ENCODE results near the gene NFKBIE. TPM values are rescaled to one million over a fixed set of nuclear protein-coding genes. Genes with fewer than 3 reads are reported as not detected.
A peak's percentile ranks its signal among the peaks of the same experiment; 100 is the strongest.

NFKBIE gene
- total and polyA plus RNA-seq, 2 of the 13 experiments (the other 11 are each of a cell fraction or from before 2014, with no cell fraction given) = 6.7 to 14.5 TPM

- ATAC-seq (no peak), DNase-seq (ENCODE audit: low spot score) (no peak), FAIRE-seq (no peak)
- no peak overlapping the region for H3K4me2 ChIP-seq (ENCODE audit: low read depth, low read length)
- no peak overlapping the region for H2AFZ ChIP-seq (ENCODE audit: low read length)
- no peaks in the 10 kb centered on the region for H4K20me1 ChIP-seq (ENCODE audit: insufficient read depth, low read length)
- peaks cover 11 to 17% of the 10 kb centered on the region in 2 experiments for H3K36me3 ChIP-seq (replicated peaks in 1 of 2; ENCODE audit: control insufficient read depth in 1 of 2, insufficient read depth in 2 of 2, low read length in 2 of 2)
- in situ Hi-C loops (cut with HindIII; ENCODE audit: extremely low pct_ligation_motif_present, low pct_unique_long_range_greater_than_20kb) = no loop called here
- no TSS peak for BruUV-seq (replicated peaks)
- H3K9me3 ChIP-seq (ENCODE audit: low read length) = no peaks in the 10 kb centered on the region
- H3K4me1 ChIP-seq (ENCODE audit: insufficient read depth, low read length) = peaks cover 58% of the 10 kb centered on the region
- peak; percentile 98 for TF ChIP-seq ZBTB33 (CRISPR knock-in tag; IDR thresholded peaks at IDR 0.05)
- TF ChIP-seq ZNF713 (CRISPR knock-in tag; IDR thresholded peaks at IDR 0.05) = no peak
- TF ChIP-seq ZNF607 (CRISPR knock-in tag; IDR thresholded peaks at IDR 0.05; ENCODE audit: borderline replicate concordance) = no peak
- TF ChIP-seq ZNF773 (CRISPR knock-in tag; IDR thresholded peaks at IDR 0.05; ENCODE audit: borderline replicate concordance) = no peak
- TF ChIP-seq ZNF772 (CRISPR knock-in tag; IDR thresholded peaks at IDR 0.05) = no peak
- H3K79me2 ChIP-seq (ENCODE audit: insufficient read depth, low read length) = peaks cover 17% of the 10 kb centered on the region
- 0 out of 5 replicates have a peak, but pooled peaks cover 0 to 1% of the 10 kb centered on the region in 2 experiments for H3K27me3 ChIP-seq (ENCODE audit: control insufficient read depth in 1 of 2, insufficient read depth in 2 of 2, low read length in 2 of 2)
- 88% methylated on average over 7 of the region's 7 CpGs for WGBS (ENCODE audit: low lambda C conversion rate)
- H3K27ac ChIP-seq (ENCODE audit: extremely low read length, insufficient read depth, low read length) = no peak overlapping the region
- no peak overlapping the region for H3K4me3 ChIP-seq (replicated peaks in 1 of 3; ENCODE audit: insufficient read depth in 1 of 3, low read depth in 2 of 3, low read length in 3 of 3)
- ChIA-PET POLR2A (interaction anchor here (1.5 kb wide), 1 partner anchor 20 kb away, joined by 5 read pairs; the partner anchor contains the start of gene HSP90AB1), CTCF (ENCODE audit: low intra/inter-chr PET ratio, low total read pairs) (no interaction called here)
- no peak overlapping the region for H3K9ac ChIP-seq (ENCODE audit: insufficient read depth, low read depth, low read length)
- intact Hi-C loops (cut with micrococcal nuclease; ENCODE audit: unreplicated experiment) = no loop called here
These were observed 38.1 kb downstream of the NFKBIE start for GRCh38 chr6:44227148-44227793.

Measured in HepG2 (cell line).